Measurements from ENCODE around the gene PRMT3. TPM values are rescaled to one million over a fixed set of nuclear protein-coding genes. Genes with fewer than 3 reads are reported as not detected.
"Not testable (repeated sequence)": the region's sequence is repeated elsewhere in the genome, so short reads cannot be mapped to it uniquely, and the experiment has no call there.

PRMT3 gene
- polyA plus RNA-seq, 3 donors: 4.5 to 8.4 (median 6.1) TPM

DNA sequence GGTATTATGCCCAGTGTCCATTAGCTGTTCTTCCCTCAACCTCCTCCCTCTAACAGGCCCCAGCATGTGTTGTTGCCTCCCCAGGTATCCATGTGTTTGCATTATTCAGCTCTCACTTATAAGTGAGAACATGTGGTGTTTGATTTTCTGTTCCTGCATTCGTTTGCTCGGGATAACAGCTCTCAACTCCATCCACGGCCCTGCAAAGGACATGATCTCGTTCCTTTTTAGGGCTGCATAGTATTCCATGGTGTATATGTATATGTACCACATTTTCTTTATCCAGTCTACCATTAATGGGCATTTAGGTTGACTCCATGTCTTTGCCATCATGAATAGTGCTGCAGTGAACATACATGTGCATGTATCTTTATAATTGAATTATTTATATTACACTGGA, 82.8 kb downstream of the PRMT3 start:
- H3K27me3 Mint-ChIP-seq (ENCODE audit: low read depth in 3 of 3): peaks cover 0 to 2% (median 0%) of the 10 kb centered on the region in 3 donors
- DNase-seq: no peak
- no peak overlapping the region for H3K27ac Mint-ChIP-seq
- Histone ChIP-seq H3K9me3 (replicated peaks in 1 of 2; ENCODE audit: control insufficient read depth in 1 of 2, insufficient read depth in 1 of 2, low read length in 2 of 2) (no peaks in the 10 kb centered on the region), H3K4me1 (ENCODE audit: control insufficient read depth in 1 of 2, insufficient read depth in 2 of 2, low read length in 2 of 2) (peaks cover 17 to 19% of the 10 kb centered on the region in 2 donors), H3K36me3 (replicated peaks in 1 of 2; ENCODE audit: control insufficient read depth in 1 of 2, insufficient read depth in 2 of 2, low read length in 2 of 2) (peaks cover 4 to 42% of the 10 kb centered on the region in 2 donors), H3K27ac (ENCODE audit: low read depth in 1 of 2, low read length in 2 of 2) (no peak overlapping the region), H3K4me2 (replicated peaks; ENCODE audit: extremely low read depth, low read length, poor library complexity, severe bottlenecking) (no peak overlapping the region), H3K79me2 (ENCODE audit: insufficient read depth, low read length) (no peaks in the 10 kb centered on the region), H3K27me3 (ENCODE audit: control insufficient read depth in 2 of 2, insufficient read depth in 2 of 2, low read length in 2 of 2) (no peaks in the 10 kb centered on the region), H3K9ac (ENCODE audit: insufficient read depth, low read length, poor library complexity, severe bottlenecking) (no peak overlapping the region), H4K20me1 (ENCODE audit: insufficient read depth, low read length) (no peaks in the 10 kb centered on the region), H2AFZ (ENCODE audit: insufficient read depth, low read depth, low read length, poor library complexity, severe bottlenecking) (no peak overlapping the region), H3K4me3 (replicated peaks in 1 of 3; ENCODE audit: low read depth in 2 of 3, low read length in 3 of 3) (no peak overlapping the region)
- TF ChIP-seq, protein P1, sequence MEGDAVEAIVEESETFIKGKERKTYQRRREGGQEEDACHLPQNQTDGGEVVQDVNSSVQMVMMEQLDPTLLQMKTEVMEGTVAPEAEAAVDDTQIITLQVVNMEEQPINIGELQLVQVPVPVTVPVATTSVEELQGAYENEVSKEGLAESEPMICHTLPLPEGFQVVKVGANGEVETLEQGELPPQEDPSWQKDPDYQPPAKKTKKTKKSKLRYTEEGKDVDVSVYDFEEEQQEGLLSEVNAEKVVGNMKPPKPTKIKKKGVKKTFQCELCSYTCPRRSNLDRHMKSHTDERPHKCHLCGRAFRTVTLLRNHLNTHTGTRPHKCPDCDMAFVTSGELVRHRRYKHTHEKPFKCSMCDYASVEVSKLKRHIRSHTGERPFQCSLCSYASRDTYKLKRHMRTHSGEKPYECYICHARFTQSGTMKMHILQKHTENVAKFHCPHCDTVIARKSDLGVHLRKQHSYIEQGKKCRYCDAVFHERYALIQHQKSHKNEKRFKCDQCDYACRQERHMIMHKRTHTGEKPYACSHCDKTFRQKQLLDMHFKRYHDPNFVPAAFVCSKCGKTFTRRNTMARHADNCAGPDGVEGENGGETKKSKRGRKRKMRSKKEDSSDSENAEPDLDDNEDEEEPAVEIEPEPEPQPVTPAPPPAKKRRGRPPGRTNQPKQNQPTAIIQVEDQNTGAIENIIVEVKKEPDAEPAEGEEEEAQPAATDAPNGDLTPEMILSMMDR (IDR thresholded peaks at IDR 0.05): no peak
- H3K36me3 Mint-ChIP-seq: peaks cover 28 to 33% of the 10 kb centered on the region in 2 donors
- WGBS (ENCODE audit: insufficient coverage): no CpG with 5 or more reads among the region's 4 CpGs
- peaks cover 0 to 4% (median 0%) of the 10 kb centered on the region in 7 donors for H3K9me3 Mint-ChIP-seq
- H3K4me1 Mint-ChIP-seq: peaks cover 22% of the 10 kb centered on the region
- H3K4me3 Mint-ChIP-seq: no peak overlapping the region
- intact Hi-C loops (cut with micrococcal nuclease): no loop called here

DNA sequence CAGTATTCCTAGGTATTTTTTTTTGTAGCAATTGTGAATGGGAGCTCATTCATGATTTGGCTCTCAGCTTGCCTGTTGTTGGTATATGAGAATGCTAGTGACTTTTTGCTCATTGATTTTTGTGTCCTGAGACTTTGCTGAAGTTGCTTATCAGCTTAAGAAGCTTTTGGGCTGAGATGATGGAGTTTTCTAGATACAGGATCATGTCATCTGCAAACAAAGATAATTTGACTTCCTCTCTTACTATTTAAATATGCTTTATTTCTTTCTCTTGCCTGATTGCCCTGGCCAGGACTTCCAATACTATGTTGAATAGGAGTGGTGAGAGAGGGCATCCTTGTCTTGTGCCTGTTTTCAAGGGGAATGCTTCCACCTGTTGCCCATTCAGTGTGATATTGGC, 84.4 kb downstream of the PRMT3 start:
- H4K20me1 ChIP-seq (ENCODE audit: insufficient read depth, low read length); intact Hi-C loops (cut with micrococcal nuclease); H3K9ac ChIP-seq (ENCODE audit: insufficient read depth, low read length, poor library complexity, severe bottlenecking): not testable (repeated sequence)

More for the DNA sequence above, 84.4 kb downstream of the PRMT3 start:
- Mint-ChIP-seq H3K27ac (peak overlapping the region in 1 of 7 donors; percentile 4), H3K4me1 (peaks cover 29% of the 10 kb centered on the region), H3K36me3 (peaks cover 21 to 28% of the 10 kb centered on the region in 2 donors)
- not testable (repeated sequence) for H3K4me3 ChIP-seq (replicated peaks in 1 of 3; ENCODE audit: low read depth in 2 of 3, low read length in 3 of 3); H3K9me3 Mint-ChIP-seq; H3K27me3 Mint-ChIP-seq (ENCODE audit: low read depth in 3 of 3); H3K27ac ChIP-seq (ENCODE audit: low read depth in 1 of 2, low read length in 2 of 2); H3K4me3 Mint-ChIP-seq; DNase-seq; H2AFZ ChIP-seq (ENCODE audit: insufficient read depth, low read depth, low read length, poor library complexity, severe bottlenecking); H3K4me2 ChIP-seq (replicated peaks; ENCODE audit: extremely low read depth, low read length, poor library complexity, severe bottlenecking); H3K27me3 ChIP-seq (ENCODE audit: control insufficient read depth in 2 of 2, insufficient read depth in 2 of 2, low read length in 2 of 2); H3K9me3 ChIP-seq (replicated peaks in 1 of 2; ENCODE audit: control insufficient read depth in 1 of 2, insufficient read depth in 1 of 2, low read length in 2 of 2); H3K79me2 ChIP-seq (ENCODE audit: insufficient read depth, low read length)
- H3K36me3 ChIP-seq (replicated peaks in 1 of 2; ENCODE audit: control insufficient read depth in 1 of 2, insufficient read depth in 2 of 2, low read length in 2 of 2): peaks cover 0 to 31% of the 10 kb centered on the region in 2 donors
- H3K4me1 ChIP-seq (ENCODE audit: control insufficient read depth in 1 of 2, insufficient read depth in 2 of 2, low read length in 2 of 2): peaks cover 26 to 28% of the 10 kb centered on the region in 2 donors
